Stimulated activated CD4-positive, alpha-beta T cell treated with anti-CD3 and anti-CD28 coated beads, Interleukin-1b, Interleukin-23, amount 100 ng/mL, for 4 hours (primary cell): ENCODE measurements around the gene ARHGAP30.

Experiments used
- DNase-seq, 2 donors: peaks; one replicate each; pipeline ENCODE4 v3.0.0-alpha.2; 2020; ENCODE audit warnings: low read depth in 2 of 2

Gene ARHGAP30

GRCh38 chr1:161013488-161014230 is 56.0 kb downstream of the ARHGAP30 start:
- DNase-seq: peak; percentile 28 to 41

GRCh38 chr1:161013131-161013487 is 56.6 kb downstream of the ARHGAP30 start:
- no peak for DNase-seq

DNA sequence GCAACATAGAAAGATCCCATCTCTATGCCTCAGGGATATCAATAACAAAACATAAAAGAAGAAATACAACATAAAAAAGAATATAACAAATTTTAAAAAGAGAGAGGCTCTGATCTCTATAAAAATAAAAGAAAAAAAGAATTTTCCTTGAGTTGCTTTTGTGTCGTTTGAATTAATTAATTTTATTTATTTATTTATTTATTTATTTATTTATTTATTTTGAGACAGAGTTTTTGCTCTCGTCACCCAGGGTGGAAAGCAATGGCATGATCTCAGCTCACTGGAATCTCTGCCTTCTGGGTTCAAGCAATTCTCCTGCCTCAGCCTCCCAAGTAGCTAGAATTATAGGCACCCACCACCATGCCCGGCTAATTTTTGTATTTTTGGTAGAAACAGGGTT is 57.3 kb downstream of the ARHGAP30 start:
- DNase-seq: no peak

DNA sequence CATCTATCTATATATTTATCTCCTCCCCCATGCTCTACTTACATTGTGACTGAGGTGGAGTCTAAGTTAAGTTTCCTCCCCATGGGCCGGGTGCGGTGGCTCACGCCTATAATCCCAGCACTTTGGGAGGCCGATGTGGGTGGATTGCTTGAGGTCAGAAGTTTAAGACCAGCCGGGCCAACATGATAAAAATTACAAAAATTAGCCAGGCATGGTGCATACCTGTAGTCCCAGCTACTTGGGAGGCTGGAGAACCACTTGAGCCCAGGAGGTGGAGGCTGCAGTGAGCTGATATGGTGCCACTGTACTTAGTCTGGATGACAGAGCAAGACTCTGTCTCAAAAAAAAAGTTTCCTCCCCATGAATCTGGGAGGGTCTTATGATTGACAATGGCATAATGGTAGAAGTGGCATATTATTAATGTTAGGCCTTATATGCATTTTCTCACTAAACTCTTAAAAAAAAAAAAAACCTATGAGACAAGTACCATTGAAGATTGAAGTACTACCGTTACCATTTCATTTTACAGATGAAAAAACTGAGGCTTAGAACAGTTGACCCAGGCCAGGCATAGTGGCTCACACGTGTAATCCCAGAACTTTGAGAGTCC is 60.0 kb downstream of the ARHGAP30 start:
- no peak for DNase-seq

DNA sequence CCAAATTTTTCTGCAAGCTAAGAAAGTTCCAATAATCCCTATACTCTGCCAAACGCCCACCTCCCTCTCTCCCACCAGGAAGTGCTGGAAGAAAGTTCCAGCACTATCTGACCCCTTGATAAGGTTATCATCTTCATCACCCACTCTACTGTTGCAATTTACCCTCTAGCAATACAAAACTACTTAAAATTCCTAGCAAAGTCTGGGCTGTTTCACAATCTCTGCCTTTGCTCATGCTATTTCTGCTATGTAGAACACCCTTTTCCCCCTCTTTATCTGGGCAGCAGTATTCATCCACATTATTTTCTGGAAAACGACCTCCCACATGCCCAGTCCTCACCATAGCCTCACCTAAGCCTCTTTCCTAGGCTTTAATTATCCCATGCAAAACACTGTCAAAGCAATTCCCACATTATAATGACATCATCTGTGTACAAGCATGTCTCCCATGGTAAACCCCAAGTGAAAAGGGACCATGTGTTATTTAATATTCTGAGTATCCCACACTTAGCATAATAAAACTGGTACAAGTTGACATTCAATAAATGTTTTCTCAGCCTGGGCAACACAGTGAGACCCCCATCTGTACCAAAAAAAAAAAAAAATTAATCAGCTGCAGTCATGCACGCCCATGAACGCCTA is 60.7 kb downstream of the ARHGAP30 start:
- no peak for DNase-seq

GRCh38 chr1:161007369-161007768 is 62.3 kb downstream of the ARHGAP30 start:
- DNase-seq: no peak

DNA sequence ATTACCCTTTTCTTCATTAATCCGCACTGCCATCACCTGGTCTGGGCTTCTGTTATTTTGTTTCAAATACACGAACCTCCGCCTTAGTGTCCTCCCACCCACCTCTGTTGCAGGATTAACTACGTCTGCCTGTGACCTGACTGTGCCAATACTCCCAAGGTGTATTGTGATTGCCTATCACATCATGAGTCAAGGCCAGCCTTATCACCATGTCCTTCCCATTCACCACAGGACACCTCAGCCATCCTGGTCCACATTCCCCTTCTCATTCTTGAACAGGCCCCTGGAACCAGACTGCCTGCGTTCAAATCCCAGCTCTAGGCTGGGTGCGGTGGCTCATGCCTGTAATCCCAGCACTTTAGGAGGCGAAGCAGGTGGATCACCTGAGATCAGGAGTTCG is 63.1 kb downstream of the ARHGAP30 start:
- no peak for DNase-seq

- DNase-seq: no peak
Observed at GRCh38 chr1:161001525-161001924, 68.2 kb downstream of the ARHGAP30 start.

DNA sequence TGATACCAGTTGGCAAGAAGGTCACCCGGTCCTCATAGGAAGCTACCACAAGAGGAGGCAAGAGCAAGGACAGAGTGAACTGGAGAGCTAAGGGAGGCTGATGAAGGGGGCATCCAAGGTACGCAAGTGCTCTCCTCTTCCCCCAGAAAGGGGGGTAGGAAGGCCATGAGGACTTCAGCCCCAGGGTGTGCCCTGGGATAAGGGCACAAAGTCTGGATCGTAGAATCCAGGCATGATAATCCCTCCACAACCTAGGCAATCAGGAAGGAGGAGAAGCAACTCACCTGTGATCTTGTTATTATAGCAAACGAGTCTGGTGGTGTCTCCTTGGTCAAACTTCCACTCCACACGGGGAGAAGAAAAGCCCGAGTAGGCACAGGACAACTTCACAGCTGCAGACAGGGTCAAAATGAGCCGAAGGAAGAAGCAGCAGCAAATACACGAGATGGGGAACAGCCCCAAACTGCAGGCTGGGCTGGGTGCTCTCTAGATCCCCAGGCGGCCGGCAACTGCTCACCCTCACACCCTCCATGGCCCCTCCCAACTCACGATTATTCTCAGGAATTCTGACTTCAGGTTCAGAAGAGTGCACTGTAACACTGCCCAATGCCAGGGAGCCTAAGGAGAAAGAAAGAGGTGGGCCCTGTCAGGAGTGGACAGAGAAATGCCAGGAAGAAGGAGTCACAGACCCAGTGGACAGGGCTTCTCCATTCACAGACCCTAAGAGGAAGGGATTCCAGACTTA is 68.8 kb downstream of the ARHGAP30 start:
- DNase-seq: no peak

DNA sequence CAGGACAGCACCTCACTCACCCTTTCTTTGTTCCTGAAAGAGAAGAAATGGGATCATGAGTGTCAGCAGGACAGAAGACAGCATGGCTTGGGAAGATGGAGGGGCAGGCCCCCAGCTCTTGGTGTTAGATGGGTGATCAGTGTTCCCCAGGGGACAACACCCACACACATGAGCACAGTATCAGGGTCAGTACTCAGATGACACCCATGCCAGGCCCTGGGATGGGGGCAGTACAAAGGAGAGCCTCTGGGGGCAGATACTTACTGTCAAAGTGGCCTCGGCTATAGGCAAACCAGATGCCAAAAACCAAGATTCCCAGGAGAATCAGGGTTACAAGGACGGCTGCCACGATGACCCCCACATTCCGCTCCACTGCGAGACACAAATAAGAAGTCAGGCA is 70.3 kb downstream of the ARHGAP30 start:
- no peak for DNase-seq

GRCh38 chr1:160997323-160998038 is 72.2 kb downstream of the ARHGAP30 start:
- peak; percentile 25 to 43 for DNase-seq
